GM12892 (cell line): ENCODE measurements around the gene AIFM1.

ENCODE experiments used
- POLR2A ChIP-seq: IDR thresholded peaks from 2 replicates; pipeline ENCODE4 v1.6.1; 2011; ENCODE audit warnings: low read depth, low read length, control low read depth
- POLR2AphosphoS5 ChIP-seq: IDR thresholded peaks from 2 replicates; pipeline ENCODE4 v1.6.1; 2011; ENCODE audit warnings: low read depth, low read length, control low read depth
- TAF1 ChIP-seq: IDR thresholded peaks from 2 replicates; pipeline ENCODE4 v1.6.1; 2011; ENCODE audit warnings: low read depth, mild to moderate bottlenecking, control low read depth, low read length, borderline replicate concordance

GRCh38 chrX:130094696-130095095, 70.9 kb downstream of the AIFM1 start:
- TF ChIP-seq POLR2AphosphoS5 (no peak), POLR2A (no peak), TAF1 (no peak)
